Measurements from ENCODE around the gene CCNYL1.

CCNYL1 gene

GRCh38 chr2:207767461-207768167 lies 56.2 kb downstream of the CCNYL1 start:
- DNase-seq, result no peak

GRCh38 chr2:207768168-207768865 lies 56.9 kb downstream of the CCNYL1 start:
- no peak for DNase-seq

GRCh38 chr2:207768866-207769596 lies 57.6 kb downstream of the CCNYL1 start:
- DNase-seq, result no peak

GRCh38 chr2:207770602-207771404 lies 59.4 kb downstream of the CCNYL1 start:
- no peak for DNase-seq

GRCh38 chr2:207771421-207771820 lies 60.0 kb downstream of the CCNYL1 start:
- DNase-seq, result no peak

GRCh38 chr2:207772081-207772843 lies 60.8 kb downstream of the CCNYL1 start:
- no peak for DNase-seq

GRCh38 chr2:207772844-207773205 lies 61.4 kb downstream of the CCNYL1 start:
- DNase-seq, result no peak

GRCh38 chr2:207775473-207775872 lies 64.0 kb downstream of the CCNYL1 start:
- DNase-seq, result no peak

GRCh38 chr2:207777124-207777523 lies 65.7 kb downstream of the CCNYL1 start:
- DNase-seq, result peak; percentile 49

GRCh38 chr2:207778298-207778882 lies 67.0 kb downstream of the CCNYL1 start:
- no peak for DNase-seq

GRCh38 chr2:207779523-207779922 lies 68.1 kb downstream of the CCNYL1 start:
- DNase-seq, result no peak

- no peak for DNase-seq
Observed at GRCh38 chr2:207782238-207783030, 71.0 kb downstream of the CCNYL1 start.

GRCh38 chr2:207783514-207783913 lies 72.1 kb downstream of the CCNYL1 start:
- DNase-seq, result no peak

GRCh38 chr2:207784898-207785297 lies 73.5 kb downstream of the CCNYL1 start:
- no peak for DNase-seq

GRCh38 chr2:207787017-207787416 lies 75.6 kb downstream of the CCNYL1 start:
- no peak for DNase-seq

GRCh38 chr2:207787800-207788199 lies 76.4 kb downstream of the CCNYL1 start:
- DNase-seq, result no peak

- no peak for DNase-seq
Observed at GRCh38 chr2:207790898-207791297, 79.5 kb downstream of the CCNYL1 start.

- no peak for DNase-seq
Observed at GRCh38 chr2:207791579-207792243, 80.3 kb downstream of the CCNYL1 start.

- DNase-seq, result no peak
Observed at GRCh38 chr2:207792244-207792785, 80.9 kb downstream of the CCNYL1 start.

Measured in DMS79 (cell line).